GM19351 (cell line): ENCODE results near the gene MED15.

Source experiments
- ATAC-seq: cut with Tn5 transposase; IDR thresholded peaks from one replicate; pipeline ENCODE4 v1.9.1; 2021; ENCODE audit warnings: mild to moderate bottlenecking, moderate library complexity; ENCODE audit not compliant: unreplicated experiment

The MED15 gene

DNA sequence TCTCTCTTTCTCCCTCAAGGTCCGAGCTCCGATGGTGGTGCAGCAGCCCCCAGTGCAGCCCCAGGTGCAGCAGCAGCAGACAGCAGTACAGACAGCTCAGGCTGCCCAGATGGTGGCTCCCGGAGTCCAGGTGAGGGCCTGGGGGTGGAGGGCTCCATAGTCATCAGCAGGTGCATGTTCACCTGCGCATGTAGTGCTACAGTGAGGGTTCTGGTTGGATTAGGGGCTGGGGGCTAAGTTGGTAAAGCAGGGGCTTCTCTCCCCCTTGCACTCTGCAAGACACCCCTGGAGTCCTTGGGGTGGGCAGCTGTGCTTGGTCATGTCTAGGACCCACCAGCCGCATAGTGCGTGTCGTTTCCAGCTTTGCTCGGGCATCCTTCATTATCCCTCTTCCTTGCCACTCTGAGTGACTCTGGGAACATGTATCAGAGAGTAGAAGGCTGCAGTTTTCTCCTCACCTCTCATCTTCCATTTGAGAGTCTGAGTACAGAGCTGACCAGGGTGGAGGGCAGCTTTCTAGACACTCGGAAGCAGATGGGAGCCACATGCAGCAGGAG is 61.2 kb downstream of the MED15 start:
- ATAC-seq: no peak

DNA sequence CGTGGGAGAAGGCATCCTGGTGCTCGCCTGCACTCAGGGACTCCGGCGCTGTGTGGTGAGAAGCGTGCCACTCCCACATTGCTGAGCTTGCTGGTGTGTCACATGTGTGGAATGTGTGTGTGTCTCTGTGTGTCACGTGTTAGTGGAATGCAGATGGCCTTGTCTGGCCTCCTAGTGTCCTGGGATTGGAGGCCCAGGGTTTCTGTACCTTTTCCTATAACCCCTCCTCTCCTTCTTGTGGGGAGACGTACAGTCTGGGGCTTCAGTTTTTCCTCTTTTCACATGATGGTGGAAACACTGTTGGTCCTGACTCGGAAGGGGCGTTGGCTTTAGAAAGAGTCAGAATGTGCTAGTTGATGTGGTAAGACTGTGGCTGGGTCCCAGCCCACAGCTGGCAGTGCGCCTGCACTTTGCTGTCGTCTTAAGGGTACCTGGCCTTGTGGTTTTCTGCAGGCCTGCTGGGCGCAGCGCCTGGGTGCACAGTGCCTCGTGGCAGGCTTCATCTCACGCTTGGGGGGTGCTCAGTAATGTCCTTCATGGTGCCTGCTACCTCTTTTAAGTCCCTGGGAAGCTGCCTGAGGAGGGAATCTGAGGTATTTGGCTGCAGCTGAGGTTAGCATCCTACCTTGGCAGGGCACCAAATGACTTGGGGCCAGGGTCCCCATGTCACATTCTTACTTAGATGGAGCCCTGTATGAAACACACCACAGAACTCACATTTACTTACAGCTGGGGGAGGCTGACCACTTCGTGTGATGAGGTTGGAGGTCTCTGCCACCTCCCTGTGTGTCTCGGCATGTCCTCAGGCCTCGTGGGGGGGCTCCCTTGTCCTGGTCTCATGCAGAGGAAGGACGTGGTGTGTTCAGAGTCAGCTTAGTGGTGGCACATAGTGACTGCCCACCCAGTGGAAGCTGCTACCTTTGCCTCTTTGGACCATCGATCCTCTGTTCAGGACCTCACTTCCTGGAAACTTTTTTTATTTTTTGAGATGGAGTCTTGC is 61.9 kb downstream of the MED15 start:
- ATAC-seq: no peak

DNA sequence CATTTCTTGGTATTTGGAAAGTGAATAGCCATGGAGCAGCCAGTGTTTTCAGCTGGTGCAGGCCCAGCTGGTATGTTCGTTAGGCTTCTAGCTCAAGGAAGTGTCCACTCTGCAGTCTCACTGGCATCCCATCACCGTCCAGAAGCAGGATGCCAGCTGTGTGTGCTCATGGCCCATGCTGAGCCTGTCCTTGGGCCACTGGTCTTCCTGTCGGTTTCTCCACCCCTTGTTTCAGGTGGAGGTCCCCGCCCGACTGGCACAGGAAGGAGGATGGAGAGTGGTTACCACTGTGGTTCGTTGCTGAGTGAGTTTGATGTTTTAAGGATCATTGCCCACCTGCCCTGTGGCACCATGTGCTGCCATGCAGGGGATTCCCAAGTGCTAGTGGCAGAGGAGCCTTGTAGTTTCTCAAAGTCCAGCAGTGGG is 63.7 kb downstream of the MED15 start:
- ATAC-seq: no peak

DNA sequence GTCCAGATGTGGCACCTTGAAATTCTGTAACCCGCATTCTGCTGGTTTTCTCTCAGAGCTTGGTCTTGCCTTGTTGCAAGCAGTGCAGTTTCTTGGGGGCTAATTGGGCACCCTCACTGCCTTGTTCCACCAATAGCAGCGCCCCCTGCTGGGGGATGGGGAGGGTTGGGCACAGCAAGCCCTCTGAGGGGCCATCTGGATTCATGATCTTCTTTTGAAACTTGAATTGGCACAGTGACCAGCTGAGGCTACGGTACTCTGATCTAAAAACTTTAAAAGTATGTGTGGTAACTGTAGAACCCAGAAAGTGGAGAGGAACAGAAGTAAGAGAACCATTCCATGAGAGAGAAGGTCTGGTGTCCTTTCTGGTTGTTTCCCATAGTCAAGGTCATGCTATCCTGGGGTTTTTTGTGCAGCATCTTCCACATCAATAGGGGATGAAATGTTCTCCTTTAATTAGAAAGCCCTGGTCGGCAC is 64.2 kb downstream of the MED15 start:
- no peak for ATAC-seq

DNA sequence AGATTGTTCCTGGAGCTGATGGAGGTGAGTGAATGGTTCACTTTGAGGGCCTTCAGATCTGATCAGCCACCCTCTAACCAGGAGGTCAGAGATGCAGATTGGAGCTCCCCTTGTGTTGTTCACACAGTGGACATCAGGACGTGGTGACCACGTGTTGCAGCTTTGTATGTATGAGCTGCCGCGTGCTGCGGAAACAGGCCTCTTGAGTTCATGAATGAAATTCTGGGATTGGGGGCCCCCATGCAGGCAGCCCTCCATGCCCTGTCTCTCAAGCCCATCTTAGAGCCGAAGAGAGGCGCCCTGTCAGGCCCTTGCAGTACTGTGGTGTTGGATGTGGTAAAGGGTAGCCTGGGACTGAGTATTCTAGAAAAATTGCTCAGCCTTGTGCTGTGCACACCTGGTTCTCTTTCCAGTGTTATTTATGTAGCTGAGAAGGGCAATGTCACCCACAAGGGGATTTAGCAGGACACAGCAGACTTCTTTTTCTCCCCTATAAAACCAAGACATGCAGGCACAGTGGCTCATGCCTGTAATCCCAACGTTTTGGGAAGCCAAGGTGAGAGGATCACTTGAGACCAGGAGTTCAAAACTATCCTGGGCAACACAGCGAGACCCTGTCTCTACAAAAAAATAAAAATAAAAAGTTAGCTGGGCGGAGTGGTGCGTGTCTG is 64.9 kb downstream of the MED15 start:
- no peak for ATAC-seq

DNA sequence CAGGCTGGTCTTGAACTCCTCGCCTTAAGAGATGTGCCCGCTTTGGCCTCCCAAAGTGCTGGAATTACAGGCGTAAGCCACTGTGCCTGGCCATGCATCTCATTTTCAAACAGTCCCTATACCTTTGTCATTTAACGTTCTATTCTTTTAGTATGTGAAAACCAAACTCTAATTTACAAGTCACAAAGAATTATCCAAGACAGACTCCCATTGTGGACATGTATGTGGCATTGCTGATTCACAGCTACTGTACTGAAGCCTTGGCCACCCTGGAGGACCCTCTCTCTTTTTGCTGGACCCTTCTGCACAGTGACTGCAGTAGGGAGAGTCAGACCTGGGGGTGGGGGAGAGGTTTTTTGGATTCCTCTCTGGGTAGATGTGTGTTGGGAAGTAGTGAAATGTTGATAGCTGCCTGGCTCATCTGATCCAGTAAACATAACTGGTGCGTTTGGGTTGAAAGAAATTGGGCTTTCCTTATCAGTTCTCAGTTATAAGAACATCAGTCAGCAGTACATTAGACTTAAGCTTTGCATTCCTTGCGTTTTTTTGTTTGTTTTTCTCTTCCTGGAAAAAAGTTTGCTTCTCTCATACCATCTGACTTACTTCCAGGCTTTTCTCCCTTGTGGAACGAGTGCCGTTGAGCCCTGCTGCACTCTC is 65.9 kb downstream of the MED15 start:
- ATAC-seq: no peak

DNA sequence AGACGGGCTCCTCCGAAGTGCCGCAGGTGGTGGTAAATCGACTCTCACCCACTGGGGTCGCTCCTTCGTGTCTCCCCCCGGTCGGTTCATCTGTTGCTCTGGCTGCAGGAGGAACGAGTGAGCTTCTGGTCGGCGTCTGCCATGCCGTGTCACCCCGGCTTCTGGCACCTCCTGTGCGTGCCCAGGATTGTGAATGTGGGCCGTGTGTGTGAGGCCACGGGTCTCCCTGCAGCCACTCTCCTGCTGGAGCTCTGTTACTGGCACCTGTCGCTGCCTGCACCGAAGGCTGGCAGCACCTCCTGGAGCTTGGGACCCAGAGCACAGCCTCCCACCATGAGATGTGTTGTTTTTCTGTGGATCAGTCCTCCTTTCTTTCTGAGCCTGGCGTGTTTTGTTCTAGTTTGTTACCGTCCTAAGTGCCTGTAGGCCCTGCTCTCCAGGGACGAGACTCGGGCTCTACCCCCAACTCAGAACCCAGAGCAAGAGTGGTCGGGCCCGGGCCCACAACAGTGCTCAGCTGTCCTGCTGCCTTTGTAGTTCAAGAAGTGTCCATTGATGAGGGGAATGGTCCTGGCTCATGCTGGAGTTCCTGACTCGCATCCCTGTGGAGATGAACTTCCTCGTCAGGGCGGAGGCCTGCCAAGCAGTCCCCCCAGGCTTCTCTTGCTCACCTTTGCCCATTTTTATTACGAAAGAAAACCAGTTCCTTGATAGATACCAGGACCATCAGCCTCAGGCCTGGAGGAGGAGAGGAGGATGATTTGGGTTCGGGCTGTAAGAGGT is 66.6 kb downstream of the MED15 start:
- ATAC-seq: no peak

DNA sequence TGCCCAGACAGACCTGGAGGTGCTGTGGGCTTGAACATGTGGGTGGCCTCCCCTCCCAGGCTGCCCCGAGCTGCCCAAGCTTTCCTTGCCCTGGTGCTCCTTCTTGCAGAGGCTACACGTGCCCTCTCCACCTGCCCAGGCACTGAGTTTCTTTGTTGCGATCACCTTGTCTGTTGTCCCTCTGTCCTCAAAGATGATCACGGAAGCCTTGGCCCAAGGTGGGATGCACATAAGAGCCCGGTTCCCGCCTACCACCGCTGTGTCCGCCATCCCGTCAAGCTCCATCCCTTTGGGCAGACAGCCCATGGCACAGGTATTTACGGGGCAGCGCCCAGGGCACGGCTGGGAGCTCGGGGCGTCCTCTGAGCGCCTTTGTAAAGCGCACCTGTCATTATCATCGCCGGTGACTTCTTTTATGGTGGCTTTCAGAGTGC is 67.5 kb downstream of the MED15 start:
- no peak for ATAC-seq

DNA sequence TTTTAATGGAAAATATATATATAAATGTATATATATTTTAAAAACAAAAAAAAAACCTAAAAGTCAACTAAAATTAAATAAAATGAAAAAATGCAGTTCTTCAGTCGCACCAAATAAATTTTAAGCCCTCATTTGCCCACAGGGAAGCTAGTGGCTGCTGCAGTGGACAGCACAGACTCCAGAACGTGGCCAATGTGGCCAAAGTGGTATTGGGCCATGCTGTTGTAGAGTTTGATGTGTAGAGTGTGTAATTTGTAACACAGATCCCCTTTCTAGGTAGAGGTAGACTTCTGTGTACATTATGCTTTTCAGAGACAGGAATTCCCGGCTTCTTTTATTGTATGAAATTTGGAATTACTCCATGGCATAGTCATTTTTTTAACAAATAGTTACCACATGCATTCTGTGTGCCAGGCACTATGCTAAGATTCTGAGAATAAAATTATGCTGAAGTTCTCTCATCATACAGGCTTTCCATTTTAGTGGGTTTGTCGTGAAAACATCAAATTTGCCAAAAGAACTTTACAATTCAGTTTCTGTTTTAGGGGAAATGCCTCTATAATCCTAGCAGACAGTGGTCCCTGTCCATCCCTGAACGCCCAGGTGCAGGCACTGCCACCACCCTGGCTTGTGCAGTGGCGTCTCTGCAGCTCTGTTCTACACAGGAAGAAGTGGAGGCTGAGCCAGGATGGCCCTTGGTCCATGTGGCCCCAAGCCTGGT is 68.5 kb downstream of the MED15 start:
- ATAC-seq: no peak

DNA sequence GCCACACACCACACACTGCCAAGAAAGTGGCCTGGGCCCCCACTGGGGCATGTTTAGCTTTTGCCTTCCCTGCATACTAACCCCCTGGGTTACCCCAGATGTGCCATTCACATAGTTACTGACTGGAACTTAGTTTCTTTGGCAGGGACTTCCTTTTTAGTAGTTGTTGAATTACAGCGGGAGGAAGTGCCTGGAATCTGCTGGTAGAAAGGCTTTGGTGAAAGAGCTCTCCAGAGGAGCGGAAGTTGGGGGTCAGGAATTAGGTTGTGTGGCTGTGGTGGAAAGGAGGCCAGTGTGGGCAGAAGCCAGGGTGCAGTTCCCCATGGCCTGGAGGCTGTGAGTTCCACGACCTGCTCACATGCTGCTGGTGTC is 69.0 kb downstream of the MED15 start:
- no peak for ATAC-seq

DNA sequence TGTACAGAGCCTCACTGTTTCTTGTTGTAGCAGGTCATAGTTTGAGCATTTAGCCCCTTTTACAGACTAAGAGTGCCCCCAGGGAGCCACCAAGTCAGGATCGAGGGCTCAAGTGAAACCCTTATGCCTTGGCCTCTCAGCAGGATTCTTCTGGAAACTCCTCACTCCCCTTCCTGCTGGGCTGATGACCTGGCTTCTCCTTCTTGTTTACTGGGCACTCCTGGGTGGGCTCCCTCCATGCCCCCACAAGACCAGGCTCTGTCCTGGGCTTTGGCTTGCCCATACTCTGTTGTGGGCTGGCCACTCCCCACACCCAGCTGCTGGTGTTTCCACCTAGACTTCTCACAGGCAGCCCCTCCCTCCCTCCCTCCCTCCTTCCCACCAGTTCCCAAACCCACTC is 69.6 kb downstream of the MED15 start:
- ATAC-seq: no peak

DNA sequence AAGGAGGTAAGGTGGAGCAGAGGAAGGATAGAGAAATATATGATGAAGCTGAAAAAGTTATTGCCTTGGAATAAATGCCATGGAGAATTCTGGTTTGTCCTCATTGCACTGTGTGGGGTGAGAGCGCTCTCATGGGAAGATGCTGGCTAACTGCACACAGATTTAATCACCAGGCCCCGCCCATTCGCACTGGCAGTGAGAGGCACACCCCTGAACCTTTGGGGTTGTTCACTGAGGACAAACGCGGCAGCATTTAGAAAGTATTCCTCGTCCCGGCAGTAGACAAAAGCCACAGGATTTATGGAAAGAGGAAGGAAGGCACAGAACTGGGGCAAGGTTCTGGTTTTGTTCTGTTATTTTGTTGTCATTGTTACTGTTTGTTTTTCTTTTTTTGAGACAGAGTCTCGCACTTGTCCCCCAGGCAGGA is 70.2 kb downstream of the MED15 start:
- no peak for ATAC-seq

DNA sequence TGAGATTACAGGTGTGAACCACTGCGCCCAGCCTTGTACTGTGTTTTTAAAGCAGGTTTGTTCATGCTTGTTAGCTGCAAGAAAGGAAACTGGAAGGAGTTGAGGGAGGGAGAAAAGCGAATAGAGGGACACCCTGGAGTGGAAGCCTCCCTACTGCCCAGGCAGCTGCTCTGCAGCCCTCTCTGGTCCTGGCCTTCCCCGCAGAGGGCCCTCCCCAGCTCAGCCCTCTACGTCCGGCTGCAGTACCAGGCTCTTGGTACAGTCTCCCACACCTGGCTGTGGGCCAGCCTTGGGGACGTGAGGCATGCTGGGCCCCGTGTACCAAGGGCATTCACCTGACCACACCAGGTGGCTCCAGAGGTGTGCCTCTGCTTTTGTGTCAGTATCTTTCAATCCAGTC is 70.8 kb downstream of the MED15 start:
- ATAC-seq: no peak

DNA sequence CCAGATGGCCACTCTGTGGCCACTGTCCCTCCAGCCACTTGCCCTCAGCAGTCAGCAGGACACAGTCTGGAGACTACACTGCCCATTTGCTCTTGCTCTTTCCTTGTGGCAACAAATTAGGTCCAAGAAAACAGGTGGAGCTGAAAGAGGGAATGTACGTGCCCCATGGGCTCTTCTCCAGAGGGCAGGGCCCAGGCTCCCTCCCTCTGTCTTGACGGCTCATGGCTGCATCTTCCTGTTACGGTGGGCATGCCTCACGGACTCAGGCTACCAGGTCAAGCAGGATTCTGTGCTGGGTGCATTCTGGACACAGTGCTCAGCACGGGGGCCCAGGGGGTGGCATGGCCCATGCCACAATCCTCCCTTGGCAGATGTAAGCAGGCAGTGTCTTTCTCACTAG is 71.3 kb downstream of the MED15 start:
- ATAC-seq: no peak

DNA sequence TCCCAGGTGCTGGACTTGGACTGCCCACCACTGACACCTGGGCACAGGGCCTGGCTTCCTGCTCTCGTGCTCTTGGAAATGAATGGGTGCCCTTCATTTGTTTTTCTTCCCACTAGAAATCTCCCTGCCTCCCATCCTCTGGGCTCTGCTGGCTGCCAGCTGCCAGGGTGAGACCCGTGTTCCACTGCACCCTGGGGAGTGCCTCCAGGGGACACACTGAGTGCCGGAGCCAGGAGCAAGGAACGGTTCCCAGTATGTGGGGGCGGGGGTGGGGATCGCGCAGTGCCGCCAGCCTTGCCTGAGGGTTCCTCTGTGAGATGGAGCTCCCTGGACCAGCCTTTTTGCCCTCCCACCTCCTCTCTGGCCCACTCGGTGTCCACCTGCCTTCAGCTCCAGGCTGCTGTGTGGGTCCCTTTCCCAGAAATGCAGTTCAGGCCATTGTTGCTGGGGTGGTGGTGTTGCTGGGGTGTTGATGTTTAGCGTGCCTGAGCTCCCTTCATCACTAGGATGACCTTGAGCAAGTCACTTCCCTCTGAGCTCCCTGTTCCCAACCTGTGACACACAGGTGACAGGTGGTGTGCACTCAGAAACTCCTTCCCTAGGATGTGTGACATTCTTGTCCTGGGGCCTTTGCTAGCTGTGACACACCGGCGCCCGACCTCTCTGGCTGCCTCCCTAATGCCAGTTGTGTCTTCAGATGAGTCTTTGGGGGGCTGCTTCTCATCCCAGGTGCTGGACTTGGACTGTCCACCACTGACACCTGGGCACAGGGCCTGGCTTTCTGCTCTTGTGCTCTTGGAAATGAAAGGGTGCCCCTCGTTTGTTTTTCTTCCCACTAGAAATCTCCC is 72.1 kb downstream of the MED15 start:
- ATAC-seq: no peak

DNA sequence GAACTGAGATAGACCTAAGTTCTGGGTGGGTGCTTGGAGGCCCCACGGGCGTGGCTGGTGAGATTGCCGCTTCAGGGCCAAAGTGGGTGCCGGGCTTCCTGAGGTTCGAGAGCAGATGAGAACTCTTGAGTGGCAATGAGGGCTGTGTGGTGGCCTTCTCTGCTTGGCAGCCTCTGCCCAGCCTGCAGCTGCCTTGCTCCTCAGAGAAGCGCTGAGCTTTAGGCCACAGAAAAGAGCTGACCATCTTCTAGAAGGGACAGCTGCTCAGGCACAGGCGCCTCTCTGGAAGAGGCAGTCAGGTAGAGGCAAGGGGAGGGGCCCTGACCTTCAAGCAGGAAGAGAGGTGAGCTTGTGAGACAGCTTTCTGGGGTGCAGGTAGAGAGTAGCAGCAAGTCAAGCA is 72.8 kb downstream of the MED15 start:
- ATAC-seq: no peak

DNA sequence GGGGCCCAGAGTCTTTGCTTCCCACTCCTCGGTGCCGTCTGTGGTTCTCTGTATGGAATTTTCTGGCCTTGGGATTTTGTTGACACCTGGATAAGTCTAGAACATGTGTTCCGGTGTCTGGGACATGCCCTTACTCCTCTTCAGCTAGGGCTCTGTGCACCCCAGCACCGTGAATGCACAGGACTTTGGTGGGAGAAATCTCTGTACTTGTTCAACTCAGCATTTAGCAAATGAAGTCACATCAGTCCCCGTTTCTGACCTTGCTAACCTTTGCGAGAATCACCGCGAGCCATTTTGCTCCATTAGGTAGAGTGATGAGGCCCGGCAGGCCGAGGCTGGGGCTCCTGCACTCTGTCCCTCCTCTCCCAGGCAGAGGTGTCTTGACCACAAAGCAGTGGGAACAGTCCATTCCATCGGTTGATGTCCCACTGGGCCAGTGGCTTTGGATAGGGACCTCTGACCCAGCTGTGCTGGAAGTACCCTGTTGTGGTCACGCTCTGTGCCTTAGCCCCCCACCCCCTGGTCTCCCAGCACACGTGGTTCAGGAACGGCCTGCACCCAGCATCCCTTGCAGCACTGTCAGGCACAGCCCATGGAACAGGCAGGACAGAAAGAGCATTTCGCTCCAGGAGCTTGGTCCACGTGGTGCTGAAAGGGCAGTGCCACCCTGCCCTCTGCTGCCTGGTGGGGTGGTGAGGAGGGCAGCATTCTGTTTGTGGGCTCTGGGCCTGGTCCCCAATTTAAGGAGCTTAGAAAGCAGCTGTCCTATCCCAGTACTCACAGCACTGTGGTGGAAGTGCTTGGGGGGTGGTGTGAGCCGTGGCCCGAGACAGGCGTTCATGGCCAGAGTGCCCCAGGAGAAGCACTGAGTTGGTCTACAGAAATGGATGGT is 73.4 kb downstream of the MED15 start:
- no peak for ATAC-seq
